Subcutaneous adipose tissue (tissue), 4 donors: ENCODE results near the gene GTF2F2. TPM values are rescaled to one million over a fixed set of nuclear protein-coding genes. Genes with fewer than 3 reads are reported as not detected.

Experiments
- total RNA-seq, 4 donors: library from RNA; depleted of rRNA; stranded (reverse); fragments of >200 nt; gene quantifications; one replicate each; pipeline ENCODE4 v1.1.0, GENCODE V29; 2016
- TF ChIP-seq, protein P1 (sequence below): fragments of 450-650 bp; IDR thresholded peaks from one replicate; pipeline ENCODE4 v1.5.1; 2016; ENCODE audit warnings: low read depth, mild to moderate bottlenecking, control low read depth, antibody characterized with exemption, moderate library complexity

Gene GTF2F2
- total RNA-seq, 4 donors from 2014 or later, result 9.0 to 21.5 (median 15.2) TPM

DNA sequence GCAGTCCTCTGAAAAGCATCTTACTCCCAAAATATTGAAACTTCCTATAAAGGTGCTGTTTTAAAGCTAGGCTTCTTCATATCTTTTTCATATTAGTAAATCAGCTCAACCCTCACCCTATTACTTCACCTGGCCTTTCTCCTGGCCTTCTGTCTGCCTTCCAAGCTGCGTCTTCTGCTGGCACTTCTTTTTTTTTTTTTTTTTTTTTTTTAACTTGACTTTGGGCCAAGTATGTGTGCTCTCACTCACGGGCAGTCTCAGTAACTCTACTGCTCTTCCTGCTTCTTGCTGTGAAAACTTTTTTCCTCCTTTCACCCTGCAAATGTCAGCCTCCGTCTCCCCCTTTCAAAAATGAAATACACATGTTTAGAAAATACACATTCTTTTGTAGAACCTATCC is 121.8 kb downstream of the GTF2F2 start:
- TF ChIP-seq, protein P1, sequence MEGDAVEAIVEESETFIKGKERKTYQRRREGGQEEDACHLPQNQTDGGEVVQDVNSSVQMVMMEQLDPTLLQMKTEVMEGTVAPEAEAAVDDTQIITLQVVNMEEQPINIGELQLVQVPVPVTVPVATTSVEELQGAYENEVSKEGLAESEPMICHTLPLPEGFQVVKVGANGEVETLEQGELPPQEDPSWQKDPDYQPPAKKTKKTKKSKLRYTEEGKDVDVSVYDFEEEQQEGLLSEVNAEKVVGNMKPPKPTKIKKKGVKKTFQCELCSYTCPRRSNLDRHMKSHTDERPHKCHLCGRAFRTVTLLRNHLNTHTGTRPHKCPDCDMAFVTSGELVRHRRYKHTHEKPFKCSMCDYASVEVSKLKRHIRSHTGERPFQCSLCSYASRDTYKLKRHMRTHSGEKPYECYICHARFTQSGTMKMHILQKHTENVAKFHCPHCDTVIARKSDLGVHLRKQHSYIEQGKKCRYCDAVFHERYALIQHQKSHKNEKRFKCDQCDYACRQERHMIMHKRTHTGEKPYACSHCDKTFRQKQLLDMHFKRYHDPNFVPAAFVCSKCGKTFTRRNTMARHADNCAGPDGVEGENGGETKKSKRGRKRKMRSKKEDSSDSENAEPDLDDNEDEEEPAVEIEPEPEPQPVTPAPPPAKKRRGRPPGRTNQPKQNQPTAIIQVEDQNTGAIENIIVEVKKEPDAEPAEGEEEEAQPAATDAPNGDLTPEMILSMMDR, result no peak

DNA sequence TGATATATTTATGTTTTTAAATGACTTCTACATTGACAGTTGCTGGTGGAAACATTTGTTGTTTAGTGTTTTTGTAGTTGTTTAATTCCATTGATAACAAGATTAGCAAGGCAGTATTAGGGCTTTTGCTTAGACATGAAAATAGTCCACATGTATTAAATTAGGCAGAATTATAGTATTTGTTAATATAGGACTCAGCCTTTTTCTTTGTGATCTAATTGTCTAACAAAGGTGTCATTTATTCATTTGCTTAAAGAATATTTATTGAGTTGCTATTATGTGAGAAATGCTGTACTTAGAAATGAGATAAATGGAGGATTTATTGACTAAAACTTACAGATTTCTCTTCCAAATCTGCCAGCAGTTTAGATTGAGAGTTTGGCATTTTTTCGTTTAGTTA is 122.2 kb downstream of the GTF2F2 start:
- TF ChIP-seq, protein P1, result no peak

DNA sequence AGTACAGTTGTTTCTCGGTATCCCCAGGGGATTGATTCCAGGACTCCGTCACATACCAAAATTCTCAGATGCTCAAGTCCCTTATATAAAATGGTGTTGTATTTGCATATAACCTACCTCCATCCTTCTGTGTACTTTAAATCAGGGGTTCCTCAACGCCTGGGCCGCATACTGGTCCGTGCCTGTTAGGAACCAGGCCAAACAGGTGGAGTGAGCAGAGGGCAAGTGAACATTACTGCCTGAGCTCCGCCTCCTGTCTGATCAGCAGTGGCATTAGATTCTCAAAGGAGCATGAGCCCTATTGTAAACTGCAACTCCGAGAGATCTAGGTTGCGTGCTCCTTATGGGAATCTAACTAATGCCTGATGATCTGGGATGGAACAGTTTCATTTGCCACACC is 122.8 kb downstream of the GTF2F2 start:
- TF ChIP-seq, protein P1, result no peak

DNA sequence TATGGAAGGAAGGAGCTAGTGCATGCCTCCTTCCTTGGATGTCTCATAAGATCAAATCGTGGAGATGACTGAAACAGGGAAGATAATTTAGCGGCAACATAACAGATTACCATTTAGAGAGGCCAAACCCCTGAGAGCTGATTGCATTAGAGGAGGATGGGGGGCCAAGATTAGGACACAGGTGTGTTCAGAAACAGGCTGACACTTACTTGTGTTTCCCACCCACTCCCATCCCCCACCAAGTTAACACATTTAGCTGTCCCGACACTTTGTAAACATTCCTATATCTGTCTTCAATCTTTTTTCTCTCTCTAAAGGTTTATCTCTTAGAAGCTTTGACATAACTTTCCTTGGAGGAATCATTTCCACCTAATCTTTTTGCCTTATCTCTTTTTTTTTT is 129.4 kb downstream of the GTF2F2 start:
- TF ChIP-seq, protein P1, result no peak

DNA sequence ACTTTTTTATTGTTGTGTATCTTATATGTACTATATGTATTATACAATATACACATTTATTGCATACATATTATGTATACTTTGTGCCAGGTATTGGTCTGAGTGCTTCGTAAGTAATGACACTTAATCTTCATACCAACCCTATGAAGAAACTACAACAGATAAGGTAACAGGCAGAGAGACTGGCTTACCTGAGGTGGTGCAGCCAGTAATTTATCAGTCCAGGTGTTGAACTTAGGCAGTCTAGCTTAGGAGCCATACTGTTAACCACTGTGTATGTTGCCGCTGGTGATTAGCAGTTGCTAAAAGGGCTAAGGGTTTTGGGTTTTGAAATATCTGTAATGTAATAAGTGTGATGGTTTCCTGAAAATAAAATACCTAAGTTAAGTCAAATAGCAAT is 134.1 kb downstream of the GTF2F2 start:
- TF ChIP-seq, protein P1, result no peak

DNA sequence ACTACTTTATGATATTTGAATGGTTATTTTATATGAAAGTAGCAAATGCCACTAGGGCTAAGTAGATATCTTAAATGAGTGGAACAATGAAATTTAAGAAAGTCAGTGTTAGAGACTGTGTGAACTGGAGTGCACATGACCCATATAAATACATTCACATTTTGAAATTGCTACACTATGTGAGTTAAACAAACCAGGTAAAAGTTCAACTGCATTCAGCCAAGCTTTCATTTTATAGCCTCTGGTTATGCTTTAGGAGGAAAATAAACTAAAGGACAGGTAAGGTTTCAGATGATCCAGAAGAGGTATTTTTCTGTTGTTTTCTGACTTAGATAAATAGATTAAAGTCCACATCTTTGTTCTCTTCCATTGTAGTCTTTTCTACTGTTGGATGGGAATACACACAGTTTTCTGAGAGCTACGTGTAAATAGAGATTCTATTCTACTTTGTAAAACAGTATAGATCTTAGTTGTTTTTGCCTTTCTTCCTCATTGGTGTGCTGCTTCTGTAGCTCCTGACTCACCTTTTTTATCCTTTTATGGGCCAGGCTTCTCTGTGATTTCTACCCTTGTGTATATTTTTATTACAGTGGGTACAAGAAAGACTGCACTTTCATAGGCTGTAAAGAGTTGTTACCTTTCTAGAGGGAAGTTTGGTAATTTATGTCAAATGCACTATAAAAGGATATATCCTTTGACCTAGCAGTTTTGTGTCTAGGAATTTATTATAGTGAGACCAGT is 135.1 kb downstream of the GTF2F2 start:
- TF ChIP-seq, protein P1, result no peak

DNA sequence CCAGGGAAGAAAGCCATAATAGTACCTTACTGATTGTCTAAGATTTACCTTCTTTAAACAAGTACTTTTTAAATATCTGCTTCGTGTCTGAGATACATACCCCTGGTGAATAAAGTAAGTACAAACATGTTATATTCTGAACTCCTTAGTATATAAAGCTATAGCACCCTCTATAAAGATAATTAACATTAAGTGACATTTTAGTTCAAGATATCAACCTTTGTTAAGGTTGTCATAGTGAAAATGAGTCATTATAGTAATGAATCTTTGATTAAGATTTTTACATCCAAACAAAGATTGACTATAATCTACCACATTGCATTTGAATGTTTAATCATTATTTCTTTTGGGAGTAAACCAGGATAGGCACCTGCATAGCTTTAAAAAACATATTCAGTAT is 135.9 kb downstream of the GTF2F2 start:
- TF ChIP-seq, protein P1, result no peak
